Right atrium auricular region (tissue), 2 donors: ENCODE results near the gene TTI1. TPM values are rescaled to one million over a fixed set of nuclear protein-coding genes. Genes with fewer than 3 reads are reported as not detected.

ENCODE experiments used
- DNase-seq: peaks from one replicate; pipeline ENCODE4 v3.0.0-alpha.2; 2019; ENCODE audit warnings: low spot score
- H3K27ac ChIP-seq, 2 donors: fragments of 200-600 bp; sonication (generic); 1 replicate in 1 of 2; 2 replicates in 1 of 2; pipeline ENCODE4 v1.5.1; 2016 to 2019
- H3K27me3 ChIP-seq, 2 donors: fragments of 200-600 bp; sonication (generic); one replicate each; pipeline versions ENCODE4 v1.5.1 to v1.6.0; 2017 to 2019
- H3K36me3 ChIP-seq: fragments of 200-600 bp; sonication (generic); one replicate; pipeline ENCODE4 v1.5.1; 2016
- H3K4me1 ChIP-seq, 2 donors: fragments of 200-600 bp; sonication (generic); one replicate each; pipeline versions ENCODE4 v1.5.1 to v1.6.0; 2017 to 2019
- H3K4me3 ChIP-seq, 2 donors: fragments of 200-600 bp; sonication (generic); 1 replicate in 1 of 2; 2 replicates in 1 of 2; pipeline ENCODE4 v1.5.1; 2017 to 2019; ENCODE audit warnings: mild to moderate bottlenecking in 1 of 2, moderate library complexity in 1 of 2
- H3K9me3 ChIP-seq, 2 donors: fragments of 200-600 bp; sonication (generic); one replicate each; pipeline ENCODE4 v1.5.1; 2019
- CTCF ChIP-seq, 2 donors: fragments of 200-600 bp; sonication (generic); IDR thresholded peaks; one replicate each; pipeline ENCODE4 v1.5.1; 2019; ENCODE audit warnings: antibody characterized with exemption in 2 of 2
- total RNA-seq, 2 donors: library from RNA; depleted of rRNA; stranded (reverse); fragments of >200 nt; gene quantifications; one replicate each; pipeline ENCODE4 v1.1.0, GENCODE V29; 2016

TTI1 gene
- total RNA-seq, 2 donors from 2014 or later = 10.8 to 11.5 TPM

GRCh38 chr20:38060536-38060935 lies 27.3 kb upstream of the TTI1 start:
- Histone ChIP-seq H3K36me3 (peaks cover 74% of the 10 kb centered on the region), H3K27me3 (no peaks in the 10 kb centered on the region), H3K9me3 (no peaks in the 10 kb centered on the region), H3K4me1 (peaks cover 0 to 11% of the 10 kb centered on the region in 2 donors), H3K4me3 (no peak overlapping the region), H3K27ac (no peak overlapping the region)
- TF ChIP-seq CTCF (IDR thresholded peaks at IDR 0.05) = no peak
- no peak for DNase-seq

GRCh38 chr20:38059832-38060231 lies 26.6 kb upstream of the TTI1 start:
- H3K4me1 ChIP-seq = peaks cover 0 to 8% of the 10 kb centered on the region in 2 donors
- no peak overlapping the region for H3K4me3 ChIP-seq
- peaks cover 71% of the 10 kb centered on the region for H3K36me3 ChIP-seq
- DNase-seq = no peak
- H3K27ac ChIP-seq = no peak overlapping the region
- no peak for TF ChIP-seq CTCF (IDR thresholded peaks at IDR 0.05)
- no peaks in the 10 kb centered on the region for H3K27me3 ChIP-seq
- no peaks in the 10 kb centered on the region for H3K9me3 ChIP-seq

- peak; percentile 83 to 91 for TF ChIP-seq CTCF (IDR thresholded peaks at IDR 0.05)
- no peaks in the 10 kb centered on the region for H3K9me3 ChIP-seq
- DNase-seq = peak; percentile 88
- peaks cover 0 to 5% of the 10 kb centered on the region in 2 donors for H3K4me1 ChIP-seq
- no peaks in the 10 kb centered on the region for H3K27me3 ChIP-seq
- peaks cover 49% of the 10 kb centered on the region for H3K36me3 ChIP-seq
- H3K27ac ChIP-seq = peak overlapping the region in 1 of 2 donors; percentile 14
- H3K4me3 ChIP-seq = no peak overlapping the region
Measured at GRCh38 chr20:38057351-38057972, 24.2 kb upstream of the TTI1 start.

- TF ChIP-seq CTCF (IDR thresholded peaks at IDR 0.05) = no peak
- Histone ChIP-seq H3K9me3 (no peaks in the 10 kb centered on the region), H3K27me3 (no peaks in the 10 kb centered on the region), H3K4me1 (peaks cover 0 to 5% of the 10 kb centered on the region in 2 donors), H3K27ac (no peak overlapping the region), H3K4me3 (no peak overlapping the region), H3K36me3 (peaks cover 43% of the 10 kb centered on the region)
- no peak for DNase-seq
Measured at GRCh38 chr20:38055848-38056247, 22.6 kb upstream of the TTI1 start.

- no peak overlapping the region for H3K4me3 ChIP-seq
- no peak for DNase-seq
- no peaks in the 10 kb centered on the region for H3K27me3 ChIP-seq
- no peak for TF ChIP-seq CTCF (IDR thresholded peaks at IDR 0.05)
- peaks cover 0 to 8% of the 10 kb centered on the region in 2 donors for H3K4me1 ChIP-seq
- H3K9me3 ChIP-seq = no peaks in the 10 kb centered on the region
- H3K36me3 ChIP-seq = peaks cover 41% of the 10 kb centered on the region
- no peak overlapping the region for H3K27ac ChIP-seq
Measured at GRCh38 chr20:38055294-38055693, 22.0 kb upstream of the TTI1 start.

GRCh38 chr20:38054647-38055046 lies 21.4 kb upstream of the TTI1 start:
- peaks cover 0 to 15% of the 10 kb centered on the region in 2 donors for H3K4me1 ChIP-seq
- H3K36me3 ChIP-seq = peaks cover 41% of the 10 kb centered on the region

More at GRCh38 chr20:38054647-38055046, 21.4 kb upstream of the TTI1 start:
- no peaks in the 10 kb centered on the region for H3K9me3 ChIP-seq
- no peak overlapping the region for H3K4me3 ChIP-seq
- no peak for DNase-seq
- no peak overlapping the region for H3K27ac ChIP-seq
- TF ChIP-seq CTCF (IDR thresholded peaks at IDR 0.05) = no peak
- H3K27me3 ChIP-seq = no peaks in the 10 kb centered on the region
